ENCODE results near the gene LBH. TPM values are rescaled to one million over a fixed set of nuclear protein-coding genes. Genes with fewer than 3 reads are reported as not detected.
A peak's percentile ranks its signal among the peaks of the same experiment; 100 is the strongest.

The LBH gene
- total RNA-seq, 1 donor from 2014 or later: 41.2 TPM

GRCh38 chr2:30233271-30234009 lies 2.1 kb downstream of the LBH start:
- Histone ChIP-seq H3K4me1 (ENCODE audit: control insufficient read depth in 3 of 3, insufficient read depth in 3 of 3, low read length in 3 of 3) (peaks cover 27 to 40% (median 28%) of the 10 kb centered on the region in 3 donors), H3K36me3 (ENCODE audit: control insufficient read depth in 3 of 3, insufficient read depth in 3 of 3, low read length in 3 of 3) (peaks cover 0 to 9% (median 4%) of the 10 kb centered on the region in 3 donors), H3K9ac (ENCODE audit: low read depth in 1 of 3, low read length in 3 of 3) (peak overlapping the region in 2 of 3 donors; percentile 8 to 76), H3K4me3 (ENCODE audit: low read length in 3 of 3) (peak overlapping the region; percentile 74 to 78 (median 75)), H3K27me3 (ENCODE audit: control insufficient read depth in 3 of 3, insufficient read depth in 3 of 3, low read length in 3 of 3) (peaks cover 4 to 42% (median 23%) of the 10 kb centered on the region in 3 donors), H3K27ac (ENCODE audit: low read depth, low read length) (peak overlapping the region; percentile 3), H3K9me3 (ENCODE audit: control insufficient read depth in 3 of 3, low read length in 3 of 3) (no peaks in the 10 kb centered on the region)

DNA sequence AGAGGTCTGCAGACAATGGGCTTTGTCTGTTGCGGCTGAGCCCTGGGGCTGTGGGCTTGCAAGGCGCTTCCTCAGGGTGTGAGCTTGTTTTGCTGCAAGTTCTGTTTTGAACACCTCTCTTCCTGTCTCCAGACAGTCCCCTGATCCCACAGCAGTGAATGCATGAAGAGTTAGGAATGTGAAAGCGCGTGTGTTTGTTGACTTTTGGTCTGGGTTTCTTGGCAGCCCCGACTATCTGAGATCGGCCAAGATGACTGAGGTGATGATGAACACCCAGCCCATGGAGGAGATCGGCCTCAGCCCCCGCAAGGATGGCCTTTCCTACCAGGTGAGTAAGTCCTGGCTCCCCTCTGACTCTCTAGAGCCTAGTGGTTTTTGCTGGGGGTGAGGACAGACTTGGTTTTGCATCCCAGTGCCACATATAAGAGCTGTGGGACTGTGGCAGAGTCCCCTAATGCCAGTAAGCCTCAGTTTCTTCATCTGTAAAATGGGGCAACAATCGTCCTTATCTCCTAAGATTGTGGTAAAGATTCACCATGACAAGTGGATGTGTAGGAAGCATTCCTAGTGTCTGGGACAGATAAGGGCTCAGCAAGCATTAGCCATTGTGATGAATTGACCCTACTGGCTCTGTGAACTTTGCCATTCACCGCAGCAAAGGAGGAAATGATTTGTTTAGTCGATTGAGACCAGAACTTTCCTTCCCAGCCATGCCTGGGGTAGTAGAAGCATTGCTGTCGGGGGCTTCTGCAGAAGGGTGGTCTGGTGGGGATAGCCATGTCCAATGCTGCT lies 3.0 kb downstream of the LBH start:
- Histone ChIP-seq H3K27me3 (ENCODE audit: control insufficient read depth in 3 of 3, insufficient read depth in 3 of 3, low read length in 3 of 3) (peaks cover 4 to 42% (median 23%) of the 10 kb centered on the region in 3 donors), H3K9ac (ENCODE audit: low read depth in 1 of 3, low read length in 3 of 3) (no peak overlapping the region), H3K4me3 (ENCODE audit: low read length in 3 of 3) (peak overlapping the region; percentile 19 to 75 (median 52)), H3K36me3 (ENCODE audit: control insufficient read depth in 3 of 3, insufficient read depth in 3 of 3, low read length in 3 of 3) (peaks cover 0 to 9% (median 4%) of the 10 kb centered on the region in 3 donors), H3K4me1 (ENCODE audit: control insufficient read depth in 3 of 3, insufficient read depth in 3 of 3, low read length in 3 of 3) (peaks cover 27 to 41% (median 31%) of the 10 kb centered on the region in 3 donors), H3K27ac (ENCODE audit: low read depth, low read length) (peak overlapping the region; percentile 23), H3K9me3 (ENCODE audit: control insufficient read depth in 3 of 3, low read length in 3 of 3) (no peaks in the 10 kb centered on the region)

- H3K9ac ChIP-seq (ENCODE audit: low read depth in 1 of 3, low read length in 3 of 3): no peak overlapping the region
Observed at GRCh38 chr2:30235008-30235655, 3.8 kb downstream of the LBH start.

GRCh38 chr2:30235859-30236535 lies 4.7 kb downstream of the LBH start:
- H3K4me1 ChIP-seq (ENCODE audit: control insufficient read depth in 3 of 3, insufficient read depth in 3 of 3, low read length in 3 of 3): peaks cover 21 to 49% (median 38%) of the 10 kb centered on the region in 3 donors

More at GRCh38 chr2:30235008-30235655, 3.8 kb downstream of the LBH start:
- Histone ChIP-seq H3K4me1 (ENCODE audit: control insufficient read depth in 3 of 3, insufficient read depth in 3 of 3, low read length in 3 of 3) (peaks cover 27 to 48% (median 39%) of the 10 kb centered on the region in 3 donors), H3K27me3 (ENCODE audit: control insufficient read depth in 3 of 3, insufficient read depth in 3 of 3, low read length in 3 of 3) (peaks cover 4 to 42% (median 23%) of the 10 kb centered on the region in 3 donors), H3K9me3 (ENCODE audit: control insufficient read depth in 3 of 3, low read length in 3 of 3) (no peaks in the 10 kb centered on the region), H3K36me3 (ENCODE audit: control insufficient read depth in 3 of 3, insufficient read depth in 3 of 3, low read length in 3 of 3) (peaks cover 0 to 9% (median 4%) of the 10 kb centered on the region in 3 donors), H3K4me3 (ENCODE audit: low read length in 3 of 3) (peak overlapping the region in 1 of 3 donors; percentile 30), H3K27ac (ENCODE audit: low read depth, low read length) (no peak overlapping the region)

GRCh38 chr2:30236591-30237238 lies 5.4 kb downstream of the LBH start:
- Histone ChIP-seq H3K27me3 (ENCODE audit: control insufficient read depth in 3 of 3, insufficient read depth in 3 of 3, low read length in 3 of 3) (peaks cover 4 to 32% (median 23%) of the 10 kb centered on the region in 3 donors), H3K36me3 (ENCODE audit: control insufficient read depth in 3 of 3, insufficient read depth in 3 of 3, low read length in 3 of 3) (peaks cover 0 to 9% (median 4%) of the 10 kb centered on the region in 3 donors), H3K4me3 (ENCODE audit: low read length in 3 of 3) (no peak overlapping the region), H3K4me1 (ENCODE audit: control insufficient read depth in 3 of 3, insufficient read depth in 3 of 3, low read length in 3 of 3) (peaks cover 20 to 44% (median 36%) of the 10 kb centered on the region in 3 donors), H3K9me3 (ENCODE audit: control insufficient read depth in 3 of 3, low read length in 3 of 3) (no peaks in the 10 kb centered on the region), H3K27ac (ENCODE audit: low read depth, low read length) (no peak overlapping the region), H3K9ac (ENCODE audit: low read depth in 1 of 3, low read length in 3 of 3) (no peak overlapping the region)

More at GRCh38 chr2:30235859-30236535, 4.7 kb downstream of the LBH start:
- peaks cover 4 to 37% (median 23%) of the 10 kb centered on the region in 3 donors for H3K27me3 ChIP-seq (ENCODE audit: control insufficient read depth in 3 of 3, insufficient read depth in 3 of 3, low read length in 3 of 3)
- no peak overlapping the region for H3K4me3 ChIP-seq (ENCODE audit: low read length in 3 of 3)
- no peak overlapping the region for H3K9ac ChIP-seq (ENCODE audit: low read depth in 1 of 3, low read length in 3 of 3)
- H3K9me3 ChIP-seq (ENCODE audit: control insufficient read depth in 3 of 3, low read length in 3 of 3): no peaks in the 10 kb centered on the region
- H3K27ac ChIP-seq (ENCODE audit: low read depth, low read length): no peak overlapping the region
- H3K36me3 ChIP-seq (ENCODE audit: control insufficient read depth in 3 of 3, insufficient read depth in 3 of 3, low read length in 3 of 3): peaks cover 0 to 9% (median 4%) of the 10 kb centered on the region in 3 donors

- Histone ChIP-seq H3K27me3 (ENCODE audit: control insufficient read depth in 3 of 3, insufficient read depth in 3 of 3, low read length in 3 of 3) (peaks cover 4 to 25% (median 23%) of the 10 kb centered on the region in 3 donors), H3K4me3 (ENCODE audit: low read length in 3 of 3) (peak overlapping the region in 1 of 3 donors; percentile 10), H3K9me3 (ENCODE audit: control insufficient read depth in 3 of 3, low read length in 3 of 3) (no peaks in the 10 kb centered on the region), H3K4me1 (ENCODE audit: control insufficient read depth in 3 of 3, insufficient read depth in 3 of 3, low read length in 3 of 3) (peaks cover 18 to 43% (median 33%) of the 10 kb centered on the region in 3 donors), H3K27ac (ENCODE audit: low read depth, low read length) (peak overlapping the region; percentile 20), H3K9ac (ENCODE audit: low read depth in 1 of 3, low read length in 3 of 3) (no peak overlapping the region), H3K36me3 (ENCODE audit: control insufficient read depth in 3 of 3, insufficient read depth in 3 of 3, low read length in 3 of 3) (peaks cover 0 to 9% (median 4%) of the 10 kb centered on the region in 3 donors)
Observed at GRCh38 chr2:30237239-30237965, 6.1 kb downstream of the LBH start.

DNA sequence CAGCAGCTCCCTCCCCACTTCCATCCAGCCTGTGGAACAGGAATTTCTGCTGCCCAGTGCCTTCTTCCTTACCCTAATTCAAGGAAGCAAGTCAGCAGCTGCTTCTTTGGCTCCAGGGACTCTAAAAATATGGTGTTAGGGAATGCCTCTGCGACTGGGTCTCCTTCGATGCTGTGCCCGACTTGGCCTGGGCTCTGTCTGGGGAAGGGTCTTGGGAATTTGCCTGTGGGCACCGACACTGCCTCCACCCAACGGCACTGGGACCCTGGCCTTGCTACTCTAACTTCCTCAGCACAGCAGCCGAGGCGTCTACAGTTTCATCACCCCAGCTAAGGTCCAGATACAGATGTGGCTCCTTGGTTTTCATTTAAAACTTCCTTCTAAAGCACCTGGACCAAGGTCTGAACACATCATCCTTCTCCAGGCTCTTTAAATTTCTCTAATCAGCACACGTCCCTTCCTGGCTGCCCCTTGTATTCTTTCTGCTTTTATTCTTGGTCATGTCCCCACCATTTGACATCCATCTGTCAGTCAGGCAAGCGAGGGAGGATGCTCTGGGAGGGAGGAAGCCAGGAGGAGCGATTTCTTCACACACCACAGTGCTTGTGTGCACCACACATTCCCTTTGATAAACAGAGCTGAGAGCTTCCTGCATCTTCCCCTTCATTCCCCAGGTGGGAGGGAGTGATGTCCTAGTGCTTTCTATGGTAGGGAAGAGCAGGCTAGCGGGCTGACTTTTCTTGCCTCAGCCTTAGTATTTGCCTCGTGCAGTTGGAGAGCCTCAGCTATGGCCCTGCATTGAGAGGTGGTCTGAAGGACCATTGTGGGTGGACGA lies 6.8 kb downstream of the LBH start:
- H3K9me3 ChIP-seq (ENCODE audit: control insufficient read depth in 3 of 3, low read length in 3 of 3): no peaks in the 10 kb centered on the region
- peaks cover 4 to 18% (median 17%) of the 10 kb centered on the region in 3 donors for H3K27me3 ChIP-seq (ENCODE audit: control insufficient read depth in 3 of 3, insufficient read depth in 3 of 3, low read length in 3 of 3)
- H3K4me3 ChIP-seq (ENCODE audit: low read length in 3 of 3): no peak overlapping the region

More for the DNA sequence above, 6.8 kb downstream of the LBH start:
- no peak overlapping the region for H3K9ac ChIP-seq (ENCODE audit: low read depth in 1 of 3, low read length in 3 of 3)
- H3K36me3 ChIP-seq (ENCODE audit: control insufficient read depth in 3 of 3, insufficient read depth in 3 of 3, low read length in 3 of 3): peaks cover 0 to 9% (median 4%) of the 10 kb centered on the region in 3 donors
- H3K4me1 ChIP-seq (ENCODE audit: control insufficient read depth in 3 of 3, insufficient read depth in 3 of 3, low read length in 3 of 3): peaks cover 12 to 36% (median 28%) of the 10 kb centered on the region in 3 donors
- peak overlapping the region; percentile 16 for H3K27ac ChIP-seq (ENCODE audit: low read depth, low read length)

All from skeletal muscle tissue (tissue), 4 donors.